Loucy (cell line): ENCODE results near the gene AHDC1.
"Not testable (repeated sequence)": the region's sequence is repeated elsewhere in the genome, so short reads cannot be mapped to it uniquely, and the experiment has no call there.

Experiments
- H2AFZ ChIP-seq: fragments of 200-600 bp; sonication (generic); 2 replicates; pipeline ENCODE4 v1.6.0; 2016; ENCODE audit warnings: antibody characterized with exemption, mild to moderate bottlenecking, low read length, moderate library complexity
- H3F3A ChIP-seq: fragments of 200-600 bp; 2 replicates; pipeline ENCODE4 v1.6.0; 2016; ENCODE audit warnings: antibody characterized with exemption, low read depth, mild to moderate bottlenecking
- H3K27me3 ChIP-seq: fragments of 200-600 bp; sonication (generic); 2 replicates; pipeline ENCODE4 v1.6.1; 2014; ENCODE audit warnings: low read length, mild to moderate bottlenecking; ENCODE audit not compliant: insufficient read depth, poor library complexity, severe bottlenecking
- H3K36me3 ChIP-seq: fragments of 200-600 bp; sonication (generic); 2 replicates; pipeline ENCODE4 v1.6.1; 2016; ENCODE audit warnings: low read length; ENCODE audit not compliant: insufficient read depth
- H3K4me1 ChIP-seq: fragments of 200-600 bp; sonication (generic); 2 replicates; pipeline ENCODE4 v1.5.1; 2014; ENCODE audit warnings: low read length, mild to moderate bottlenecking; ENCODE audit not compliant: insufficient read depth, poor library complexity, severe bottlenecking
- H3K4me2 ChIP-seq: fragments of 200-600 bp; sonication (generic); 2 replicates; pipeline ENCODE4 v1.6.0; 2014; ENCODE audit warnings: antibody characterized with exemption, low read length, low read depth, mild to moderate bottlenecking; ENCODE audit not compliant: poor library complexity, severe bottlenecking
- H3K4me3 ChIP-seq: fragments of 200-600 bp; sonication (generic); 2 replicates; pipeline ENCODE4 v1.5.1; 2014; ENCODE audit warnings: low read length, mild to moderate bottlenecking, mixed read lengths; ENCODE audit not compliant: poor library complexity, severe bottlenecking
- H3K79me2 ChIP-seq: fragments of 200-600 bp; sonication (generic); 2 replicates; pipeline ENCODE4 v1.6.1; 2014; ENCODE audit warnings: low read length; ENCODE audit not compliant: insufficient read depth
- H3K9ac ChIP-seq: fragments of 200-600 bp; sonication (generic); 2 replicates; pipeline ENCODE4 v1.6.0; 2014; ENCODE audit warnings: mild to moderate bottlenecking, low read depth, low read length, moderate library complexity; ENCODE audit not compliant: poor library complexity, severe bottlenecking
- H3K9me2 ChIP-seq: fragments of 200-600 bp; sonication (generic); replicated peaks from 2 replicates; pipeline ENCODE4 v1.6.1; 2016; ENCODE audit warnings: low read depth, low read length, mixed read lengths
- H3K9me3 ChIP-seq: fragments of 200-600 bp; sonication (generic); 2 replicates; pipeline ENCODE4 v1.6.1; 2014; ENCODE audit warnings: mild to moderate bottlenecking, antibody characterized with exemption, low read length, low read depth; ENCODE audit not compliant: insufficient read depth
- H4K20me1 ChIP-seq: fragments of 200-600 bp; sonication (generic); 2 replicates; pipeline ENCODE4 v1.6.0; 2014; ENCODE audit warnings: antibody characterized with exemption, low read length, mild to moderate bottlenecking; ENCODE audit not compliant: insufficient read depth, poor library complexity, severe bottlenecking
- EZH2phosphoT487 ChIP-seq: fragments of 200-600 bp; IDR thresholded peaks from 2 replicates; pipeline ENCODE4 v1.6.1; 2018; ENCODE audit warnings: antibody characterized with exemption, mild to moderate bottlenecking, moderate library complexity, borderline replicate concordance
- TF ChIP-seq, protein P1 (sequence below): fragments of 200-600 bp; sonication (generic); conservative IDR thresholded peaks from 2 replicates; pipeline ENCODE4 v1.5.1; 2014; ENCODE audit warnings: mild to moderate bottlenecking, antibody characterized with exemption, low read length

AHDC1 gene

DNA sequence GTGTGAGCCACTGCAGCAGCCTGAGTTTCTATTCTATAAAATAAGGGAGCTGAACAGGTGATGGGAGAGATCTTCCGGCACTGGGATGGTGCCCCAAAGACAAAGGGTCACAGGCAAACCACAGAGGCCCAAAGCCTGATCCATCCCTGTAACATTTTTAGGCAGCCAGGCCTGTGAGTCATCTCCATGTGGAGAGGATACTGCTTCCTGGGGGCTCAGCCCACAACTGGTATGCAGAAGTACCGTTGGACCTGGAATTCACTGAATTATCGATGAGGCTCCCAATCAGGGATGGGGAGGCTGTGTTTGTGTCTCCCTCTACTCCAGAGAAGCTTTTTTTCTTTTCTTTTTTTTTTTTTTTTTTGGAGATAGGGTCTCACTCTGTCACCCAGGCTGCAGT lies 65.2 kb downstream of the AHDC1 start:
- H3K36me3 ChIP-seq: peaks cover 48% of the 10 kb centered on the region; the same call in 1 of the 2 replicates
- H3F3A ChIP-seq: no peaks in the 10 kb centered on the region
- H3K27me3 ChIP-seq: no peaks in the 10 kb centered on the region
- TF ChIP-seq, protein P1, sequence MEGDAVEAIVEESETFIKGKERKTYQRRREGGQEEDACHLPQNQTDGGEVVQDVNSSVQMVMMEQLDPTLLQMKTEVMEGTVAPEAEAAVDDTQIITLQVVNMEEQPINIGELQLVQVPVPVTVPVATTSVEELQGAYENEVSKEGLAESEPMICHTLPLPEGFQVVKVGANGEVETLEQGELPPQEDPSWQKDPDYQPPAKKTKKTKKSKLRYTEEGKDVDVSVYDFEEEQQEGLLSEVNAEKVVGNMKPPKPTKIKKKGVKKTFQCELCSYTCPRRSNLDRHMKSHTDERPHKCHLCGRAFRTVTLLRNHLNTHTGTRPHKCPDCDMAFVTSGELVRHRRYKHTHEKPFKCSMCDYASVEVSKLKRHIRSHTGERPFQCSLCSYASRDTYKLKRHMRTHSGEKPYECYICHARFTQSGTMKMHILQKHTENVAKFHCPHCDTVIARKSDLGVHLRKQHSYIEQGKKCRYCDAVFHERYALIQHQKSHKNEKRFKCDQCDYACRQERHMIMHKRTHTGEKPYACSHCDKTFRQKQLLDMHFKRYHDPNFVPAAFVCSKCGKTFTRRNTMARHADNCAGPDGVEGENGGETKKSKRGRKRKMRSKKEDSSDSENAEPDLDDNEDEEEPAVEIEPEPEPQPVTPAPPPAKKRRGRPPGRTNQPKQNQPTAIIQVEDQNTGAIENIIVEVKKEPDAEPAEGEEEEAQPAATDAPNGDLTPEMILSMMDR: no peak
- no peaks in the 10 kb centered on the region for H3K9me3 ChIP-seq
- H2AFZ ChIP-seq: no peak overlapping the region
- H3K79me2 ChIP-seq: peaks cover 13% of the 10 kb centered on the region; the same call in 1 of the 2 replicates
- peaks cover 3% of the 10 kb centered on the region for H4K20me1 ChIP-seq
- no peaks in the 10 kb centered on the region for H3K4me1 ChIP-seq
- no peak overlapping the region for H3K4me3 ChIP-seq
- no peaks in the 10 kb centered on the region for H3K9me2 ChIP-seq
- no peak overlapping the region for H3K4me2 ChIP-seq
- no peak overlapping the region for H3K9ac ChIP-seq

DNA sequence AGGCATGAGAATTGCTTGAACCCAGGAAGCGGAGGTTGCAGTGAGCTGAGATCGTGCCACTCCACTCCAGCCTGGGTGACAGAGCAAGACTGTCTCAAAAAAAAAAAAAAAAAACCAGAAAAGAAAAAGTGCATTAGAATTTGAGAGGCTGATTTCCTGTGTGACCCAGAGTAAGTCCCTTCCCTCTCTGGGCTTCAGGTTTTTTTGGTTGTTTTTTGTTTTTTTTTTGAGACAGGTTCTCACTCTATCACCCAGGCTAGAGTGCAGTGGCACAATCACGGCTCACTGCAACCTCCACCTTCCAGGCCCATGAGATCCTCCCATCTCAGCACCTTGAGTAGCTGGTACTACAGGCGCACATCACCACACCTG lies 65.7 kb downstream of the AHDC1 start:
- not testable (repeated sequence) for H4K20me1 ChIP-seq, H3K4me2 ChIP-seq, H3K4me3 ChIP-seq, H3K4me1 ChIP-seq, H3K9ac ChIP-seq, H2AFZ ChIP-seq, H3F3A ChIP-seq, H3K9me2 ChIP-seq, H3K9me3 ChIP-seq, H3K27me3 ChIP-seq
- Histone ChIP-seq H3K79me2 (peaks cover 11% of the 10 kb centered on the region; the same call in 1 of the 2 replicates), H3K36me3 (peaks cover 50% of the 10 kb centered on the region; the same call in 1 of the 2 replicates)

DNA sequence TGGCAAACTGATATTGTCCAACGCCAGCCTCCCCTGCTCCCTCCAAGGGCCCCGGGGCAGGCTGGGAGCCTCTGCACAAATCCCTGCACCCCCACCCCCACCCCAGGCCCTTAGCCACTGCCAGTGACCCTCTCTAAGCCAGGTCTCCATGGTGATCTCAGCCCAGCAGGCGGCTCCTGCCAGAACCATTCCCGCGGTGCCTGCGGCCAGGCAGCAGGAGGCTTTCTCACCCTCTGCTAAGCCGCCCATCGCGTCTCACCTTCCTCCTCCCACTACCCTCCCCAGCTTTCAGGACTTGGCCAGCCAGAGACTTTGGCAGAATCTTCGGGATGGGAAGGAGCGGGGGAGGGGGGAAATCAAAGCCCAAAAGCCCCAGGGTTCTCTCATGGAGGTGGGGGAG lies 67.2 kb downstream of the AHDC1 start:
- Histone ChIP-seq H3K9ac (no peak overlapping the region), H3K9me2 (no peaks in the 10 kb centered on the region), H3K27me3 (no peaks in the 10 kb centered on the region), H3K4me1 (peaks cover 16% of the 10 kb centered on the region), H3K36me3 (peaks cover 40% of the 10 kb centered on the region; the same call in 1 of the 2 replicates), H3K4me3 (no peak overlapping the region), H2AFZ (no peak overlapping the region), H3K79me2 (peaks cover 6% of the 10 kb centered on the region; the same call in 1 of the 2 replicates), H3K4me2 (no peak overlapping the region), H4K20me1 (no peaks in the 10 kb centered on the region), H3F3A (no peaks in the 10 kb centered on the region), H3K9me3 (no peaks in the 10 kb centered on the region)
- no peak for TF ChIP-seq EZH2phosphoT487
- TF ChIP-seq, protein P1: no peak

DNA sequence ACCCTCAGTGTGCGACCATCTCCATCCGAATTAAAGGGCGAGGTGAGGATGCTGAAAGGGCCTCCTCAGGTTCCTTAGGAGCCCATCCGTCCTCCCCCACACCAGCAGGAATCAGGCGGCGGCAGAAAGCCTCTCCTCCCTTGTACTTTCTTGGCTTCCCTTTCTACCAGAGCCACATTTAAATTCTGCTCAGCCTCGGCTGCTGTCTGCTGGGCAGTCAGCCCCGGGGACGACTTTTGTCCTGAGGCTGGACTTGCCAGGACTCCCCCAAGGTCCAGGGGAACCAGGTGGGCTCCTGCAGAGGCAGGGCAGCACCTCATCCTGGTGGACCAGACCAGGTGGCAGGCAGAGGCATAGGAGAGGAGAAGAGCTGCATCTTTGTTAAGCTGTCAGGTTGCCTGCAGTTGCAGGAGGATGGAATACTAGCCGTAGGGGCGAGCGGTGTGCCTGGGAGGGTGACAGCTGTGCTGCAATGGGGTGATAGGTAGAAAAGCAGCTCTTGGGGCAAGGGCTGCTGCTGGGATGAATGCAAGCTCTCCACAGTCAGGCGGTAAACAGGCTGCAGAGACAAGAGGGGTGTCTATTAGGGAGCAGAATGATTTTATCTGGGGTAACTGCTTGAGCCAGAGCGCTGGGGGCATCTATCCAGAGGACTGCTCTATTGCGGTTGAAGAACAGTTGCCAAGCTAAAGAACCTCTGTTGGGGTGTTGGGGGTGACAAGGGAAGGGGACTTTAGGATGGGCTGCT lies 67.8 kb downstream of the AHDC1 start:
- Histone ChIP-seq H3K27me3 (no peaks in the 10 kb centered on the region), H3F3A (no peaks in the 10 kb centered on the region), H3K79me2 (peaks cover 6% of the 10 kb centered on the region; the same call in 1 of the 2 replicates), H2AFZ (no peak overlapping the region), H3K9me3 (no peaks in the 10 kb centered on the region), H3K9me2 (no peaks in the 10 kb centered on the region), H3K36me3 (peaks cover 40% of the 10 kb centered on the region; the same call in 1 of the 2 replicates), H4K20me1 (no peaks in the 10 kb centered on the region), H3K9ac (no peak overlapping the region), H3K4me2 (no peak overlapping the region), H3K4me1 (peaks cover 21% of the 10 kb centered on the region), H3K4me3 (no peak overlapping the region)
- no peak for TF ChIP-seq EZH2phosphoT487
- TF ChIP-seq, protein P1: no peak
